WTC11 (cell line): ENCODE data around the gene ENAH. TPM values are rescaled to one million over a fixed set of nuclear protein-coding genes. Genes with fewer than 3 reads are reported as not detected.

Source experiments
- ATAC-seq: fragments of 200-7000 bp; cut with Tn5 transposase; 2 replicates; pipeline ENCODE4 v1.10.0; 2021; ENCODE audit warnings: mild to moderate bottlenecking, moderate library complexity
- CTCF ChIA-PET: fragments of 300-600 bp; sonication (Branson Sonifier 250); formaldehyde crosslinking; loops from one replicate; lab custom pipeline; 2021; ENCODE audit warnings: antibody characterized with exemption; lab: Charles Lee
- POLR2A ChIA-PET: fragments of 350-600 bp; sonication (Branson Sonifier 250); formaldehyde crosslinking; loops from one replicate; lab custom pipeline; 2021; ENCODE audit warnings: antibody characterized with exemption; lab: Charles Lee
- DNase-seq: peaks from one replicate; pipeline ENCODE4 v3.0.0; 2021; ENCODE audit warnings: low spot score
- H3K27ac Mint-ChIP-seq: 2 replicates; pipeline ENCODE4 v1.8.0; 2021; ENCODE audit warnings: mixed read lengths
- H3K27me3 Mint-ChIP-seq: 2 replicates; pipeline ENCODE4 v1.8.0; 2021; ENCODE audit warnings: low read depth, mild to moderate bottlenecking, moderate library complexity, mixed read lengths
- H3K36me3 Mint-ChIP-seq: 2 replicates; pipeline ENCODE4 v1.8.0; 2021; ENCODE audit warnings: mixed read lengths
- H3K4me1 Mint-ChIP-seq: 2 replicates; pipeline ENCODE4 v1.8.0; 2022; ENCODE audit warnings: mixed read lengths
- H3K4me3 Mint-ChIP-seq: 2 replicates; pipeline ENCODE4 v1.8.0; 2021; ENCODE audit warnings: mild to moderate bottlenecking, moderate library complexity, mixed read lengths
- H3K9me3 Mint-ChIP-seq: 2 replicates; pipeline ENCODE4 v1.8.0; 2021; ENCODE audit warnings: mixed read lengths
- ATF1 ChIP-seq: sonication (generic); formaldehyde crosslinking; IDR thresholded peaks from 2 replicates; pipeline ENCODE4 v1.8.1; 2023; ENCODE audit warnings: mild to moderate bottlenecking, moderate library complexity, missing genetic modification reagents
- FOXP1 ChIP-seq: sonication (generic); formaldehyde crosslinking; IDR thresholded peaks from 2 replicates; pipeline ENCODE4 v1.8.0; 2022; ENCODE audit warnings: missing genetic modification reagents, mild to moderate bottlenecking, moderate library complexity, borderline replicate concordance
- GRHL2 ChIP-seq: fragments of 250-450 bp; sonication (Bioruptor Pico); IDR thresholded peaks from 2 replicates; pipeline ENCODE4 v1.8.0; 2022; ENCODE audit warnings: mild to moderate bottlenecking, moderate library complexity; ENCODE audit not compliant: insufficient replicate concordance, severe bottlenecking
- NR2C2 ChIP-seq: sonication (generic); formaldehyde crosslinking; IDR thresholded peaks from 2 replicates; pipeline ENCODE4 v1.8.0; 2022; ENCODE audit warnings: mild to moderate bottlenecking, missing genetic modification reagents
- SMAD3 ChIP-seq: sonication (generic); formaldehyde crosslinking; IDR thresholded peaks from 2 replicates; pipeline ENCODE4 v1.8.0; 2022; ENCODE audit warnings: missing genetic modification reagents, mild to moderate bottlenecking, borderline replicate concordance
- SP1 ChIP-seq: sonication (generic); formaldehyde crosslinking; conservative IDR thresholded peaks from 2 replicates; pipeline ENCODE4 v1.8.1; 2022; ENCODE audit warnings: missing genetic modification reagents
- TEAD1 ChIP-seq: sonication (generic); formaldehyde crosslinking; IDR thresholded peaks from 2 replicates; pipeline ENCODE4 v1.8.0; 2022; ENCODE audit warnings: mild to moderate bottlenecking, missing genetic modification reagents
- total RNA-seq: library from RNA; stranded (reverse); gene quantifications from 3 replicates; pipeline ENCODE4 v1.2.3, GENCODE V29; 2021
- TF ChIP-seq, protein P1 (sequence below): sonication (generic); formaldehyde crosslinking; IDR thresholded peaks from 2 replicates; pipeline ENCODE4 v1.8.1; 2022; ENCODE audit warnings: mild to moderate bottlenecking, moderate library complexity, missing genetic modification reagents
- TF ChIP-seq, protein P2 (sequence below): sonication (generic); formaldehyde crosslinking; IDR thresholded peaks from 2 replicates; pipeline ENCODE4 v1.8.0; 2023; ENCODE audit warnings: missing genetic modification reagents
- TF ChIP-seq, protein P3 (sequence below): sonication (generic); formaldehyde crosslinking; IDR thresholded peaks from 2 replicates; pipeline ENCODE4 v1.8.1; 2023; ENCODE audit warnings: mild to moderate bottlenecking, missing genetic modification reagents, moderate library complexity
- TF ChIP-seq, protein P4 (sequence below): fragments of 250-450 bp; sonication (Bioruptor Pico); IDR thresholded peaks from 2 replicates; pipeline ENCODE4 v1.9.0; 2021; ENCODE audit warnings: mild to moderate bottlenecking
- TF ChIP-seq, protein P5 (sequence below): sonication (generic); formaldehyde crosslinking; IDR thresholded peaks from 2 replicates; pipeline ENCODE4 v1.8.0; 2022; ENCODE audit warnings: mild to moderate bottlenecking, missing genetic modification reagents
- TF ChIP-seq, protein P6 (sequence below): sonication (generic); formaldehyde crosslinking; conservative IDR thresholded peaks from 2 replicates; pipeline ENCODE4 v1.8.1; 2022; ENCODE audit warnings: mild to moderate bottlenecking, missing genetic modification reagents

Gene ENAH
- total RNA-seq, 1 experiment from 2014 or later = 227 TPM

DNA sequence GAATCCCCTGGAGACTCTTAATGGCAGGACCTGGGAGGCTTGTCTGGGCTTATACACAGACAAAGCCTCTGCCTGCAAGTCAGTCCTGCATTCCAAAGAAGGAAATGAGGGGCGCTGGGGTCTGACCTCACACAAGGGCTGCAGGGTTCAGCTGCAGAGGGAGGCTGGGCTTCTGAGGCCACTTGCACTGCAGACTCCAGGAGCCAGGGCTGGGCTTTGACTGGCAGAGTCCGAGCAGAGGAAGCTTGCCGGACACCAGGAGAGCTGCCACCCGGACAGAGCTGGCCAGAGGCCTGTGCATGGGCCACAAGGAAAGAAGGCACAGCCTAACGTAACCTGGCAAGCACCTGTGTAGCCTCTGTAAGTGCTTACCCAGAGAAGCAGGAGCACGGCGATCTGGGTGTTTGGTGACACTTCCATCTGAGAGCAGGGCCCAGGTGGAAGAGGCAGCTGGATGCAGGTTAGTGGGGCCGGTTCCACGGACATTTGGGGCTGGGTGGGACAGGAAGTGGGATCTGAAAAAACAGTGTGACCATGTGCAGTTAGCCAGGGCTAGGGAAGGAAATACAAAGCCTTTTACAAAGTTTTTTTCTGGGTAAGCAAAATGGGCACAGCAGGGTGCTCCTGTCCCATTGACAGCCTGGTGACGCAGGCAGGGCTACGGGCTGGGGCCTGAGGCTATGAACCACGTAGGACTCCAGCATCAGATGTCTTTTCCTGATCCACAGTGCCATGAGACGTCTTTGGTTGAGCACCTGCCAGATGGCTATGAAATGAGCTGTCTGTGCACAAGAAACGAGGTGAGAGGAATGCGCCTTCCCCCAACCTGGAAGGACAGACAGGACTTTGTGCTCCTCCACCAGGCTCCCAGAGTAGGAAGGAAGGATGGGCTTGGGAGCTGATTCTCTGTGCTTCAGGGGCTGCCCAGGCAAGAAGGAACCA is 187.8 kb downstream of the ENAH start:
- peak; percentile 58 for ATAC-seq
- POLR2A ChIA-PET = no interaction called here

DNA sequence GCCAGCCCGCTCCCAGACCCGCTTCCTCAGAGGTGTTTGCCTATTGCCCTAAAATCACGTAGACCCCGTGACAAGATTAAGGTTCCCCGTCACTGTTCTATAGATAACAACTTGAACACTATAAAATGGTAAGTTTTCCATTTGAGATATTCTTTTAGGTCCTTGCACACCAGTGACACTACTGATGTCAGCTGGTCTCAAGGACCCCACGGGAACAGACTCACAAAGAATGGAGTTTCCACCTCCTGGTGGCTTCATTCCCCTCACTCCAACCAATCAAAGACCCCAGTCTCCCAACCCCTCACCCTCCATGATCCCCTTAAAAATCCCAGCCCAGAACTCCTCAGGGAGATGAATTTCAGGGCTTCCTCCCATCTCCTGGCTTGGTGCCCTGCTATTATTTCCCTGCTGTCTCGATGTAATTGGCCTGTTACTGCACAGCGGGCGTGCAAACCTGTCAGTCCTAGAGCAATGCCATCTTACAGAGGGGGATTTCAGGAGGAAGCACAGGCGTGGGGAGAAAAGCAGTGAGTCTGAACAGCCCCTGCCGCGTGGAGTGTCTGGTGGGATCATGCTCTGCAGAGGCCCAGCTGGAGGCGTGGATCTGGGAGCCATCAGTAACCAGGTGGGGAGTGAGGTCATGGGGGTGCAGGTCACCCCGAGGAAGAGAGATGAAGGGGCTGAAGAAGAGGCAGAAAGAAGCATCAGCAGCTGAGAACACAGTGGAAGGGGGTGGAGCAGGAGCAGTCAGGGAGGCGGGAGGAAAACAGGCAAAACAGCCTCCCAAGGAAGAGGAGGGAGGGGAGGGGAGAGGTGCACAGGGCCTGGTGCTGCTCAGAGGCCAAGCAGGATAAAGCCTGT is 190.0 kb downstream of the ENAH start:
- TF ChIP-seq TEAD1 = no peak
- TF ChIP-seq, protein P1, sequence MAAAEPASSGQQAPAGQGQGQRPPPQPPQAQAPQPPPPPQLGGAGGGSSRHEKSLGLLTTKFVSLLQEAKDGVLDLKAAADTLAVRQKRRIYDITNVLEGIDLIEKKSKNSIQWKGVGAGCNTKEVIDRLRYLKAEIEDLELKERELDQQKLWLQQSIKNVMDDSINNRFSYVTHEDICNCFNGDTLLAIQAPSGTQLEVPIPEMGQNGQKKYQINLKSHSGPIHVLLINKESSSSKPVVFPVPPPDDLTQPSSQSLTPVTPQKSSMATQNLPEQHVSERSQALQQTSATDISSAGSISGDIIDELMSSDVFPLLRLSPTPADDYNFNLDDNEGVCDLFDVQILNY (CRISPR knock-in tag) = no peak
- TF ChIP-seq, all 79 proteins: peak for 0
- H3K36me3 Mint-ChIP-seq = no peaks in the 10 kb centered on the region
- H3K4me3 Mint-ChIP-seq = no peak overlapping the region
- H3K27ac Mint-ChIP-seq = no peak overlapping the region
- ChIA-PET CTCF (interaction anchor here (3.2 to 3.3 kb wide), 3 partner anchors 12 to 18 kb away, joined by 14 to 25 read pairs (median 25); no protein-coding TSS in a partner anchor), POLR2A (no interaction called here)
- peaks cover 48% of the 10 kb centered on the region for H3K4me1 Mint-ChIP-seq
- H3K9me3 Mint-ChIP-seq = no peaks in the 10 kb centered on the region
- peak; percentile 29 for ATAC-seq
- no peak for DNase-seq
- no peaks in the 10 kb centered on the region for H3K27me3 Mint-ChIP-seq

More for the DNA sequence above, 187.8 kb downstream of the ENAH start:
- H3K27me3 Mint-ChIP-seq = no peaks in the 10 kb centered on the region
- H3K27ac Mint-ChIP-seq = peak overlapping the region; percentile 44; the same call in 1 of the 2 replicates
- CTCF ChIA-PET = interaction anchor here (0.6 to 3.2 kb wide), 8 partner anchors 10 to 528 kb away, joined by 3 to 25 read pairs (median 3); partner anchors contain the start of gene SRP9
- no peak overlapping the region for H3K4me3 Mint-ChIP-seq
- H3K36me3 Mint-ChIP-seq = no peaks in the 10 kb centered on the region
- H3K4me1 Mint-ChIP-seq = peaks cover 55% of the 10 kb centered on the region
- peak; percentile 51 for DNase-seq
- no peaks in the 10 kb centered on the region for H3K9me3 Mint-ChIP-seq
- TF ChIP-seq SP1 (CRISPR knock-in tag) (no peak), FOXP1 (CRISPR knock-in tag) (0 out of 2 replicates have a peak, but pooled peaks have one; percentile 53), TEAD1 (peak; percentile 23; the same call in 1 of the 2 replicates), SMAD3 (CRISPR knock-in tag) (0 out of 2 replicates have a peak, but pooled peaks have one; percentile 27), NR2C2 (CRISPR knock-in tag) (no peak), GRHL2 (CRISPR knock-in tag) (no peak), ATF1 (no peak)
- TF ChIP-seq, protein P2, sequence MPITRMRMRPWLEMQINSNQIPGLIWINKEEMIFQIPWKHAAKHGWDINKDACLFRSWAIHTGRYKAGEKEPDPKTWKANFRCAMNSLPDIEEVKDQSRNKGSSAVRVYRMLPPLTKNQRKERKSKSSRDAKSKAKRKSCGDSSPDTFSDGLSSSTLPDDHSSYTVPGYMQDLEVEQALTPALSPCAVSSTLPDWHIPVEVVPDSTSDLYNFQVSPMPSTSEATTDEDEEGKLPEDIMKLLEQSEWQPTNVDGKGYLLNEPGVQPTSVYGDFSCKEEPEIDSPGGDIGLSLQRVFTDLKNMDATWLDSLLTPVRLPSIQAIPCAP (CRISPR knock-in tag) = no peak
- TF ChIP-seq, protein P3, sequence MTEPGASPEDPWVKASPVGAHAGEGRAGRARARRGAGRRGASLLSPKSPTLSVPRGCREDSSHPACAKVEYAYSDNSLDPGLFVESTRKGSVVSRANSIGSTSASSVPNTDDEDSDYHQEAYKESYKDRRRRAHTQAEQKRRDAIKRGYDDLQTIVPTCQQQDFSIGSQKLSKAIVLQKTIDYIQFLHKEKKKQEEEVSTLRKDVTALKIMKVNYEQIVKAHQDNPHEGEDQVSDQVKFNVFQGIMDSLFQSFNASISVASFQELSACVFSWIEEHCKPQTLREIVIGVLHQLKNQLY (CRISPR knock-in tag) = no peak
- TF ChIP-seq, protein P4, sequence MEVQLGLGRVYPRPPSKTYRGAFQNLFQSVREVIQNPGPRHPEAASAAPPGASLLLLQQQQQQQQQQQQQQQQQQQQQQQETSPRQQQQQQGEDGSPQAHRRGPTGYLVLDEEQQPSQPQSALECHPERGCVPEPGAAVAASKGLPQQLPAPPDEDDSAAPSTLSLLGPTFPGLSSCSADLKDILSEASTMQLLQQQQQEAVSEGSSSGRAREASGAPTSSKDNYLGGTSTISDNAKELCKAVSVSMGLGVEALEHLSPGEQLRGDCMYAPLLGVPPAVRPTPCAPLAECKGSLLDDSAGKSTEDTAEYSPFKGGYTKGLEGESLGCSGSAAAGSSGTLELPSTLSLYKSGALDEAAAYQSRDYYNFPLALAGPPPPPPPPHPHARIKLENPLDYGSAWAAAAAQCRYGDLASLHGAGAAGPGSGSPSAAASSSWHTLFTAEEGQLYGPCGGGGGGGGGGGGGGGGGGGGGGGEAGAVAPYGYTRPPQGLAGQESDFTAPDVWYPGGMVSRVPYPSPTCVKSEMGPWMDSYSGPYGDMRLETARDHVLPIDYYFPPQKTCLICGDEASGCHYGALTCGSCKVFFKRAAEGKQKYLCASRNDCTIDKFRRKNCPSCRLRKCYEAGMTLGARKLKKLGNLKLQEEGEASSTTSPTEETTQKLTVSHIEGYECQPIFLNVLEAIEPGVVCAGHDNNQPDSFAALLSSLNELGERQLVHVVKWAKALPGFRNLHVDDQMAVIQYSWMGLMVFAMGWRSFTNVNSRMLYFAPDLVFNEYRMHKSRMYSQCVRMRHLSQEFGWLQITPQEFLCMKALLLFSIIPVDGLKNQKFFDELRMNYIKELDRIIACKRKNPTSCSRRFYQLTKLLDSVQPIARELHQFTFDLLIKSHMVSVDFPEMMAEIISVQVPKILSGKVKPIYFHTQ (CRISPR knock-in tag) = no peak
- TF ChIP-seq, protein P5, sequence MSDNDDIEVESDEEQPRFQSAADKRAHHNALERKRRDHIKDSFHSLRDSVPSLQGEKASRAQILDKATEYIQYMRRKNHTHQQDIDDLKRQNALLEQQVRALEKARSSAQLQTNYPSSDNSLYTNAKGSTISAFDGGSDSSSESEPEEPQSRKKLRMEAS (CRISPR knock-in tag) = no peak
- TF ChIP-seq, protein P6, sequence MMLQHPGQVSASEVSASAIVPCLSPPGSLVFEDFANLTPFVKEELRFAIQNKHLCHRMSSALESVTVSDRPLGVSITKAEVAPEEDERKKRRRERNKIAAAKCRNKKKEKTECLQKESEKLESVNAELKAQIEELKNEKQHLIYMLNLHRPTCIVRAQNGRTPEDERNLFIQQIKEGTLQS (CRISPR knock-in tag) = no peak
